ENCODE measurements around the gene GABRA5.

The GABRA5 gene

GRCh38 chr15:26921433-26921832 lies 54.6 kb downstream of the GABRA5 start:
- TF ChIP-seq POU6F1 (CRISPR knock-in tag; IDR thresholded peaks at IDR 0.05; ENCODE audit: borderline replicate concordance, low read depth) (no peak), ZNF565 (CRISPR knock-in tag; conservative IDR thresholded peaks at IDR 0.05; ENCODE audit: low read depth) (no peak), ZNF70 (CRISPR knock-in tag; IDR thresholded peaks at IDR 0.05) (no peak), CREB5 (CRISPR knock-in tag; IDR thresholded peaks at IDR 0.05; ENCODE audit: low read depth) (no peak), ZFP3 (CRISPR knock-in tag; IDR thresholded peaks at IDR 0.05) (no peak), RARB (CRISPR knock-in tag; IDR thresholded peaks at IDR 0.05) (no peak), GLIS3 (CRISPR knock-in tag; IDR thresholded peaks at IDR 0.05) (no peak), ISL1 (CRISPR knock-in tag; IDR thresholded peaks at IDR 0.05) (no peak)
- no peak for ATAC-seq

DNA sequence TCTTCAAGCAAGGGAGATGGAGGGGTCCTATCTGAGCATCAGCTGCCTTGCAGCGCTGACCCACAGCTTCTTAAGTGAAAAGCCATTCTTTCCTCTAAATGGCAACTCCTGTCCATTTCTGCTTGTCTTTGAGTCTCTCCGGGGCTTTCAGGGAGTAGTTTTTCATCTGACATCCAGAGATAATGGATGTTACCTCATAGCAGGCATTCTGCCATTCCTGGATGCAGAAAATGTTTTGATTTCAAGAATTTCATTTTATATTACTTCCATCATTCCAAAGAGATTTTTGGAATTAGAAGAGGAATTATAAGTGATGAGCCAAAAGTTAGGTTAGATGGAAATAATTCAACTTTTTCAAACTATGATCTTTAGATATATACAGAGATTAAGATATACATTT lies 59.2 kb downstream of the GABRA5 start:
- TF ChIP-seq PPARA (CRISPR knock-in tag; IDR thresholded peaks at IDR 0.05; ENCODE audit: borderline replicate concordance) (no peak), ESRRG (CRISPR knock-in tag; IDR thresholded peaks at IDR 0.05) (no peak), ZNF70 (CRISPR knock-in tag; IDR thresholded peaks at IDR 0.05) (no peak), RARB (CRISPR knock-in tag; IDR thresholded peaks at IDR 0.05) (no peak)
- no peak for ATAC-seq

- TF ChIP-seq ISL1 (CRISPR knock-in tag; IDR thresholded peaks at IDR 0.05) (no peak), ZFP30 (CRISPR knock-in tag; IDR thresholded peaks at IDR 0.05) (no peak), ZNF565 (CRISPR knock-in tag; conservative IDR thresholded peaks at IDR 0.05; ENCODE audit: low read depth) (no peak), PPARA (CRISPR knock-in tag; IDR thresholded peaks at IDR 0.05; ENCODE audit: borderline replicate concordance) (no peak), TCF4 (CRISPR knock-in tag; IDR thresholded peaks at IDR 0.05; ENCODE audit: borderline replicate concordance) (no peak), ZNF70 (CRISPR knock-in tag; IDR thresholded peaks at IDR 0.05) (no peak), CSDC2 (CRISPR knock-in tag; IDR thresholded peaks at IDR 0.05) (no peak), TSHZ2 (CRISPR knock-in tag; IDR thresholded peaks at IDR 0.05) (no peak), POU6F1 (CRISPR knock-in tag; IDR thresholded peaks at IDR 0.05; ENCODE audit: borderline replicate concordance, low read depth) (no peak), OSR1 (CRISPR knock-in tag; IDR thresholded peaks at IDR 0.05) (no peak), BACH2 (CRISPR knock-in tag; IDR thresholded peaks at IDR 0.05; ENCODE audit: borderline replicate concordance) (no peak), ESRRG (CRISPR knock-in tag; IDR thresholded peaks at IDR 0.05) (no peak)
- no peak for ATAC-seq
Measured at GRCh38 chr15:26928051-26928450, 61.2 kb downstream of the GABRA5 start.

DNA sequence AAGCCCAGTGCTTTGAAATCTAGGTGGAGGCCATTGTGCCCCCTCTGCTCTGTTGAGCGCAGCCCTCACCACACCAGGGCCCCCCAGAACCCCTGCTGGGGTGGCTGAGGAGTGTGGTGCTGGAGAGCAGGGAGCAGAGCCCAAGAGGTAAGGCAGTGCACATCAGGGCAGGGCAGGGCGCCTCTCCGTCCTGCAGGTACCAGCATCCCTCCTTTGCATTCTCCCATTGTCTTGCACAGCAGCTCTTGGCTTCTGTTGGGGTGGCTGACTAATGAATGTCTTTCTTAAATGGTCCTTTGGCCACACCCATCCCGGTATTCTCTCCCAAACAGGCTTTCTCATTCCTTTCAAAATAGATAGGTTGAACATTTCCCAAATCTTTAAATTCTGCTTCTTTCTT lies 62.7 kb downstream of the GABRA5 start:
- no peak for ATAC-seq
- TF ChIP-seq CSDC2 (CRISPR knock-in tag; IDR thresholded peaks at IDR 0.05) (no peak), PPARA (CRISPR knock-in tag; IDR thresholded peaks at IDR 0.05; ENCODE audit: borderline replicate concordance) (no peak), ESRRG (CRISPR knock-in tag; IDR thresholded peaks at IDR 0.05) (no peak), POU6F1 (CRISPR knock-in tag; IDR thresholded peaks at IDR 0.05; ENCODE audit: borderline replicate concordance, low read depth) (no peak), GLIS3 (CRISPR knock-in tag; IDR thresholded peaks at IDR 0.05) (no peak), ZFP3 (CRISPR knock-in tag; IDR thresholded peaks at IDR 0.05) (no peak)

DNA sequence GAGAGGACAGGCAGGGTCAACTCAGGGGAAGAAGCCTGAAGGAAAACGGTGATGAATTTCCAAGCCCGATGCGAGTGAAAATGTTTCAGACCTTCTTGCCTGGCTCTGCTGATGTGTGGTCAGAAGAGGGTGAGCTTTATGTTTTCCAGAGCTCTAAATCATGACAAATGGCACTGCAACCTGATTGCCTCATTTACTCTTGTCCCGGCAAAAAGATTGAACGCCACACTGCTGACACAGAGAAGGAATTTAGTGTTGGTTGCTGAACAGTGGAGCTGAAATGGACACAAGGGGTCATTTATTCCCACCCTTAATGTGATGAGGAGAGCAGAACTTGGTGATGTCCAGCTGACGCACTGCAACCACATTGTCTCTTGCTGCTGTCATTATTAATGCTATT lies 68.0 kb downstream of the GABRA5 start:
- ATAC-seq, result no peak
- no peak for TF ChIP-seq TSHZ2 (CRISPR knock-in tag; IDR thresholded peaks at IDR 0.05)
- TF ChIP-seq CSDC2 (CRISPR knock-in tag; IDR thresholded peaks at IDR 0.05), result no peak
- TF ChIP-seq TOX (CRISPR knock-in tag; IDR thresholded peaks at IDR 0.05; ENCODE audit: borderline replicate concordance), result no peak
- TF ChIP-seq, protein P1, sequence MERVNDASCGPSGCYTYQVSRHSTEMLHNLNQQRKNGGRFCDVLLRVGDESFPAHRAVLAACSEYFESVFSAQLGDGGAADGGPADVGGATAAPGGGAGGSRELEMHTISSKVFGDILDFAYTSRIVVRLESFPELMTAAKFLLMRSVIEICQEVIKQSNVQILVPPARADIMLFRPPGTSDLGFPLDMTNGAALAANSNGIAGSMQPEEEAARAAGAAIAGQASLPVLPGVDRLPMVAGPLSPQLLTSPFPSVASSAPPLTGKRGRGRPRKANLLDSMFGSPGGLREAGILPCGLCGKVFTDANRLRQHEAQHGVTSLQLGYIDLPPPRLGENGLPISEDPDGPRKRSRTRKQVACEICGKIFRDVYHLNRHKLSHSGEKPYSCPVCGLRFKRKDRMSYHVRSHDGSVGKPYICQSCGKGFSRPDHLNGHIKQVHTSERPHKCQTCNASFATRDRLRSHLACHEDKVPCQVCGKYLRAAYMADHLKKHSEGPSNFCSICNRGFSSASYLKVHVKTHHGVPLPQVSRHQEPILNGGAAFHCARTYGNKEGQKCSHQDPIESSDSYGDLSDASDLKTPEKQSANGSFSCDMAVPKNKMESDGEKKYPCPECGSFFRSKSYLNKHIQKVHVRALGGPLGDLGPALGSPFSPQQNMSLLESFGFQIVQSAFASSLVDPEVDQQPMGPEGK (CRISPR knock-in tag; IDR thresholded peaks at IDR 0.05; ENCODE audit: borderline replicate concordance), result no peak

Measured in SK-N-SH treated with all-trans-retinoic acid at 6 μM for 48 hours (cell line).